Endothelial cell of umbilical vein (primary cell): ENCODE measurements around the gene PROX1. TPM values are rescaled to one million over a fixed set of nuclear protein-coding genes. Genes with fewer than 3 reads are reported as not detected.

Experiments used
- BruUV-seq: library from RNA; stranded (reverse); fragments of 400-500 nt; replicated peaks from 2 replicates; lab custom pipeline; 2021; lab: Mats Ljungman, UMichigan
- CTCF ChIA-PET: fragments of 300-600, 350-600 bp; sonication (Branson Sonifier 250); formaldehyde crosslinking; loops from one replicate; lab custom pipeline; 2021; ENCODE audit warnings: antibody characterized with exemption, inconsistent platforms; lab: Charles Lee
- POLR2A ChIA-PET: fragments of 300-600, 350-600 bp; sonication (Branson Sonifier 250); formaldehyde crosslinking; loops from one replicate; lab custom pipeline; 2021; ENCODE audit warnings: antibody characterized with exemption, inconsistent platforms; lab: Charles Lee
- DNase-seq: peaks from one replicate; pipeline ENCODE4 v3.0.0-alpha.2; 2011; ENCODE audit warnings: low read depth, low spot score
- FAIRE-seq: peaks from 2 replicates; lab custom pipeline; 2011; peaks lifted over from hg19 to GRCh38; lab: Jason Lieb, UNC
- H2AFZ ChIP-seq: 2 replicates; pipeline ENCODE4 v1.6.0; 2012; ENCODE audit warnings: low read depth, low read length, control low read depth, inconsistent platforms
- H3K27ac ChIP-seq: 2 replicates; pipeline ENCODE4 v1.5.1; 2011; ENCODE audit warnings: low read depth, mild to moderate bottlenecking, control low read depth, low read length, moderate library complexity; ENCODE audit not compliant: insufficient read depth
- H3K27me3 ChIP-seq, 2 experiments: 2 replicates each; pipeline versions ENCODE4 v1.6.0 to v1.6.1; 2011; ENCODE audit warnings: low read length in 2 of 2, mixed read lengths in 1 of 2; ENCODE audit not compliant: control insufficient read depth in 2 of 2, insufficient read depth in 2 of 2
- H3K36me3 ChIP-seq, 2 experiments: 2 replicates in 1 of 2; 3 replicates in 1 of 2; pipeline ENCODE4 v1.5.1; 2011; ENCODE audit warnings: low read length in 2 of 2, mild to moderate bottlenecking in 1 of 2, moderate library complexity in 1 of 2; ENCODE audit not compliant: control insufficient read depth in 2 of 2, insufficient read depth in 2 of 2; ENCODE audit errors: extremely low read depth in 1 of 2
- H3K4me1 ChIP-seq: 3 replicates; pipeline ENCODE4 v1.5.1; 2011; ENCODE audit warnings: mild to moderate bottlenecking, low read length; ENCODE audit not compliant: control insufficient read depth, insufficient read depth; ENCODE audit errors: extremely low read depth
- H3K4me2 ChIP-seq: 2 replicates; pipeline ENCODE4 v1.6.1; 2011; ENCODE audit warnings: low read length, control low read depth, mixed read lengths; ENCODE audit not compliant: insufficient read depth
- H3K4me3 ChIP-seq, 3 experiments: fragments of 200-600 bp in 1 of 3; sonication (generic), shearing (Covaris generic) in 1 of 3; replicated peaks in 1 of 3; 2 replicates each; pipeline ENCODE4 v1.5.1; 2011 to 2016; ENCODE audit warnings: control low read depth in 3 of 3, low read length in 3 of 3, mild to moderate bottlenecking in 2 of 3, inconsistent platforms in 1 of 3, low read depth in 1 of 3, moderate library complexity in 1 of 3; ENCODE audit not compliant: insufficient read depth in 1 of 3
- H3K79me2 ChIP-seq: 2 replicates; pipeline ENCODE4 v1.6.0; 2012; ENCODE audit warnings: low read length, inconsistent platforms; ENCODE audit not compliant: control insufficient read depth, insufficient read depth
- H3K9ac ChIP-seq: replicated peaks from 2 replicates; pipeline ENCODE3; 2011; ENCODE audit warnings: low read length, control low read depth; ENCODE audit not compliant: insufficient read depth; ENCODE audit errors: extremely low read depth
- H3K9me1 ChIP-seq: replicated peaks from 3 replicates; pipeline ENCODE4 v1.6.0; 2011; ENCODE audit warnings: mild to moderate bottlenecking, low read length; ENCODE audit not compliant: control insufficient read depth, insufficient read depth; ENCODE audit errors: extremely low read depth
- H3K9me3 ChIP-seq: replicated peaks from 2 replicates; pipeline ENCODE4 v1.5.1; 2012; ENCODE audit warnings: low read length, inconsistent platforms; ENCODE audit not compliant: control insufficient read depth, insufficient read depth
- H4K20me1 ChIP-seq: replicated peaks from 2 replicates; pipeline ENCODE3; 2011; ENCODE audit warnings: mild to moderate bottlenecking, low read length; ENCODE audit not compliant: control insufficient read depth, insufficient read depth; ENCODE audit errors: extremely low read depth
- EZH2 ChIP-seq: IDR thresholded peaks from 2 replicates; pipeline ENCODE4 v1.6.1; 2012; ENCODE audit warnings: borderline replicate concordance, low read depth, mild to moderate bottlenecking, moderate library complexity, low read length, inconsistent platforms; ENCODE audit not compliant: severe bottlenecking
- FOS ChIP-seq: IDR thresholded peaks from 2 replicates; pipeline ENCODE4 v1.6.1; 2011; ENCODE audit warnings: mild to moderate bottlenecking, low read length, moderate library complexity, borderline replicate concordance; ENCODE audit not compliant: insufficient read depth
- GATA2 ChIP-seq: IDR thresholded peaks from 2 replicates; pipeline ENCODE4 v1.7.0; 2011; ENCODE audit warnings: low read depth, mild to moderate bottlenecking, moderate library complexity, mixed read lengths, low read length; ENCODE audit not compliant: insufficient read length, insufficient read depth
- JUN ChIP-seq: IDR thresholded peaks from 2 replicates; pipeline ENCODE4 v1.6.1; 2011; ENCODE audit warnings: borderline replicate concordance, low read depth; ENCODE audit not compliant: insufficient read length, insufficient read depth
- MYC ChIP-seq: IDR thresholded peaks from one replicate; pipeline ENCODE4 v1.6.1; 2011; ENCODE audit warnings: mild to moderate bottlenecking, low read depth, low read length
- POLR2A ChIP-seq: IDR thresholded peaks from 2 replicates; pipeline ENCODE4 v1.6.1; 2012; ENCODE audit warnings: low read depth, mild to moderate bottlenecking, control low read depth, low read length
- POLR2AphosphoS5 ChIP-seq: IDR thresholded peaks from 2 replicates; pipeline ENCODE4 v1.6.1; 2012; ENCODE audit warnings: low read depth, mild to moderate bottlenecking, control low read depth, low read length, moderate library complexity; ENCODE audit not compliant: insufficient read depth
- dilution Hi-C: fragments of 300-500 bp; cut with MboI; formaldehyde crosslinking; loops from one replicate; pipeline ENCODE4 v1.15.0; 2019; ENCODE audit warnings: low sequenced_read_pairs; ENCODE audit not compliant: extremely low pct_ligation_motif_present
- intact Hi-C: fragments of 100-400 bp; cut with micrococcal nuclease; formaldehyde crosslinking; loops from one replicate; pipeline ENCODE4 v1.10.0; 2022
- polyA plus RNA-seq, 4 experiments: library from polyadenylated mRNA; depleted of rRNA in 3 of 4; stranded (reverse) in 3 of 4; unstranded in 1 of 4; fragments of >200 nt; gene quantifications; 2 replicates each; pipeline versions ENCODE4 v1.2.1 to v1.2.3, GENCODE V29; 2011 to 2012; ENCODE audit warnings: missing spikeins in 1 of 4
- total RNA-seq: library from RNA; stranded (reverse); gene quantifications from 2 replicates; pipeline ENCODE4 v1.2.3, GENCODE V29; 2021
- TF ChIP-seq, protein P1 (sequence below): IDR thresholded peaks from 2 replicates; pipeline ENCODE4 v1.6.1; 2011; ENCODE audit not compliant: insufficient read depth, insufficient read length
- TF ChIP-seq, protein P2 (sequence below), 2 donors: IDR thresholded peaks; 1 replicate in 1 of 2; 2 replicates in 1 of 2; pipeline ENCODE4 v1.5.1; 2011; ENCODE audit warnings: low read length in 2 of 2, mild to moderate bottlenecking in 2 of 2, moderate library complexity in 2 of 2, control low read depth in 1 of 2, inconsistent platforms in 1 of 2, low read depth in 1 of 2; ENCODE audit not compliant: insufficient read depth in 1 of 2; ENCODE audit errors: extremely low read depth in 1 of 2

The PROX1 gene
- total and polyA plus RNA-seq, 2 donors (not counting 3 experiments of a cell fraction or from before 2014, with no cell fraction given) = 2.2 to 4.0 TPM

DNA sequence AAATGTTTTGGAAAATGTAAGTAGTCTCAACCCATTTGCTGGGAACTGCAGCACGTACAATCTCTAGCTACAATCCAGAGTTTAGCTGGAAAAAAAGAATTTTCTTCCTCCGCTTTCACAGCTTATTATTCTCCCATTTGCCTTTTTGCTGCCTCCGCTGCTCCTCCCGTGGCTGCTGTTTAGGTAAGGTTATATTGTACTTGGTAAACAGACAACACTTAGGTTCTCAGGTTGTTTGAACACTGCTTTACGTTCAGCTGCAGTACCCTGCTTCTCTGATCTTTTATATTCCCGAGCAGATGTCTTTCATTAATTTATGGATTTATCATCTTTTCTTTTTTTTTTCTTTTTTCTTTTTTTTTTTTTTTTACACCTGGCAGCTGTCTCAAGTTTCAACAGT, 14.3 kb downstream of the PROX1 start:
- Histone ChIP-seq H3K9me1 (no peaks in the 10 kb centered on the region), H3K27ac (no peak overlapping the region), H3K9me3 (no peaks in the 10 kb centered on the region), H3K36me3 (peaks cover 0 to 2% of the 10 kb centered on the region in 2 experiments), H3K79me2 (no peaks in the 10 kb centered on the region), H3K4me1 (peaks cover 11% of the 10 kb centered on the region), H4K20me1 (no peaks in the 10 kb centered on the region), H3K4me2 (peak overlapping the region; percentile 2), H3K27me3 (no peaks in the 10 kb centered on the region), H2AFZ (no peak overlapping the region), H3K9ac (no peak overlapping the region), H3K4me3 (no peak overlapping the region)
- TF ChIP-seq POLR2A (no peak), GATA2 (no peak), POLR2AphosphoS5 (no peak), FOS (no peak), JUN (no peak), EZH2 (no peak), MYC (no peak)
- TF ChIP-seq, protein P1, sequence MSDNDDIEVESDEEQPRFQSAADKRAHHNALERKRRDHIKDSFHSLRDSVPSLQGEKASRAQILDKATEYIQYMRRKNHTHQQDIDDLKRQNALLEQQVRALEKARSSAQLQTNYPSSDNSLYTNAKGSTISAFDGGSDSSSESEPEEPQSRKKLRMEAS = no peak
- TF ChIP-seq, protein P2, sequence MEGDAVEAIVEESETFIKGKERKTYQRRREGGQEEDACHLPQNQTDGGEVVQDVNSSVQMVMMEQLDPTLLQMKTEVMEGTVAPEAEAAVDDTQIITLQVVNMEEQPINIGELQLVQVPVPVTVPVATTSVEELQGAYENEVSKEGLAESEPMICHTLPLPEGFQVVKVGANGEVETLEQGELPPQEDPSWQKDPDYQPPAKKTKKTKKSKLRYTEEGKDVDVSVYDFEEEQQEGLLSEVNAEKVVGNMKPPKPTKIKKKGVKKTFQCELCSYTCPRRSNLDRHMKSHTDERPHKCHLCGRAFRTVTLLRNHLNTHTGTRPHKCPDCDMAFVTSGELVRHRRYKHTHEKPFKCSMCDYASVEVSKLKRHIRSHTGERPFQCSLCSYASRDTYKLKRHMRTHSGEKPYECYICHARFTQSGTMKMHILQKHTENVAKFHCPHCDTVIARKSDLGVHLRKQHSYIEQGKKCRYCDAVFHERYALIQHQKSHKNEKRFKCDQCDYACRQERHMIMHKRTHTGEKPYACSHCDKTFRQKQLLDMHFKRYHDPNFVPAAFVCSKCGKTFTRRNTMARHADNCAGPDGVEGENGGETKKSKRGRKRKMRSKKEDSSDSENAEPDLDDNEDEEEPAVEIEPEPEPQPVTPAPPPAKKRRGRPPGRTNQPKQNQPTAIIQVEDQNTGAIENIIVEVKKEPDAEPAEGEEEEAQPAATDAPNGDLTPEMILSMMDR (IDR thresholded peaks at IDR 0.05; ENCODE audit: extremely low read depth in 1 of 2, insufficient read depth in 1 of 2, low read depth in 1 of 2, low read length in 2 of 2) = no peak
- FAIRE-seq (no peak), DNase-seq (peak; percentile 19)
- POLR2A ChIA-PET = interaction anchor here (0.7 to 2.0 kb wide), 2 partner anchors 13 to 14 kb away, joined by 3 to 15 read pairs; partner anchors contain the start of gene PROX1
- intact Hi-C loops = loop anchor here (1.0 kb wide), 2 partner anchors 15 to 121 kb away; partner anchors contain the start of gene PROX1
- dilution Hi-C loops = no loop called here
- CTCF ChIA-PET = interaction anchor here (0.9 to 2.9 kb wide), 9 partner anchors 9 to 757 kb away, joined by 3 to 20 read pairs (median 6); partner anchors contain the start of gene PROX1
- no TSS peak for BruUV-seq
